A375 (cell line): ENCODE results near the gene KCNC1. TPM values are rescaled to one million over a fixed set of nuclear protein-coding genes. Genes with fewer than 3 reads are reported as not detected.

Experiments
- total RNA-seq: library from RNA; depleted of rRNA; stranded (reverse); fragments of >200 nt; shearing (Covaris generic); gene quantifications from 2 replicates; pipeline ENCODE4 v1.2.3, GENCODE V29; 2014; rRNA removed

The KCNC1 gene
- not detected in 2 replicates for total RNA-seq

DNA sequence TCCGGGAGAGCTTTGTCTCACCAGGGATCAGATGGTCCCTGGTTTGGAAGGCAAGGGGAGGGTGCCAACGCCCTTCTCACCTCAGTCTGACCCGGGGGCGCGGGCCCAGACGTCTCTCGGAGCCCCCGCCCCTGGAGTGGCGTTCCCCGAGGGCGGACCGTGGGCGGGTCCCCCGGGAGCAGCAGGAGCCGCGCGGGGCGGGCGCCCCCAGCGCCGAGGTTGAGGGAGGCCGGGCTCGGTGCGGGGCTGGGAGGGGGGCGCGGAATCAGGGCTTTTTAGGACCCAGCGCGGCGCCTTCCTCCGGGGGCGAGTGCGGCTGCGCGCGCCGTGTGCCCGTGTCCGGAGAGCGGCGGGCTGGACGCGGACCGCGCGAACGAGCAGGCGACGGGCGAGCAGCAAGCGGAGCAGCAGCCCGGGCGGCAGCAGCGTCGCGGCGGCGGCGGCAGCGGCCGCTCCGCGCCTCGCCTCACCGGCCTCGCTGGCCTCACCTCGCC is at the start of gene KCNC1:
Gene KCNC1, plus strand, starts transcription at position 364 of the 494 bp plus-strand sequence. CDS start 1,222 bp downstream, outside the sequence.

GRCh38 chr11:17719028-17719937 is 15.3 kb upstream of the KCNC1 start, which contains the start of gene MYOD1:
Gene MYOD1, plus strand, starts transcription at chr11:17719571. Its CDS starts 212 bp downstream, at chr11:17719783.

Other genes with a start within 250 kb of the KCNC1 start
- not detected in 2 replicates for gene USH1C, start 190.4 kb upstream of the KCNC1 start, total RNA-seq
- gene OTOG, start 187.5 kb upstream of the KCNC1 start, total RNA-seq: not detected in 2 replicates
- gene MYOD1, start 15.2 kb upstream of the KCNC1 start, total RNA-seq: not detected in 2 replicates